Measurements from ENCODE around the gene TIMMDC1. TPM values are rescaled to one million over a fixed set of nuclear protein-coding genes. Genes with fewer than 3 reads are reported as not detected.

Gene TIMMDC1
- total RNA-seq, 4 donors from 2014 or later: 41.2 to 137 (median 101) TPM

DNA sequence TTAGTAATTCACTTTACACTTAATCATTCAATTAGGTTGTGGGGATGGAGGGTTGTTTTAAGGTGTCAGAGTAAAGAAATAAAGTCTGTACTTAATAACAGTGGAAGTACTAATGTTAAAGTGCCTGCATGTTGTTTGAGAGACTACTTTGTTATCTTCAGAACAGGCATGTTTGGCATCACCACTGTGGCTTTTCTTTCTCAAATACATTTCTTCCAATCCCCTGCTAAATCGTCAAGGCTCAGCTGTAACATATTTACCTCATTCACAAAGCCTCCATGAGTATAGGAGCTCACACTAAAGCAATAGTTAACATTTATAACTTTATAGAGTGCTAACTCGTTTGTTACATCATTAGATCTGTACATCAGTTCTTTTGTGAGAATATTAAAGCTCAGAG lies 2.6 kb downstream of the TIMMDC1 start:
- H3K4me3 ChIP-seq: peak overlapping the region in 2 of 4 donors; percentile 18 to 71

GRCh38 chr3:119506631-119507030 lies 8.3 kb downstream of the TIMMDC1 start:
- no peak overlapping the region for H3K4me3 ChIP-seq
- in situ Hi-C loops (cut with MboI; ENCODE audit: low sequenced_read_pairs in 4 of 4) (loop anchor here in 3 of 4 donors (25.0 kb wide), 1 partner anchor 181 kb away; the partner anchor contains the start of gene COX17 (in 3 of the 3)), intact Hi-C loops (cut with DNase I; ENCODE audit: low total_unique reads) (no loop called here)

More for the DNA sequence above, 2.6 kb downstream of the TIMMDC1 start:
- H3K36me3 ChIP-seq: peaks cover 5 to 42% of the 10 kb centered on the region in 2 donors
- no peak for TF ChIP-seq POLR2A (IDR thresholded peaks at IDR 0.05)
- TF ChIP-seq, protein P1, sequence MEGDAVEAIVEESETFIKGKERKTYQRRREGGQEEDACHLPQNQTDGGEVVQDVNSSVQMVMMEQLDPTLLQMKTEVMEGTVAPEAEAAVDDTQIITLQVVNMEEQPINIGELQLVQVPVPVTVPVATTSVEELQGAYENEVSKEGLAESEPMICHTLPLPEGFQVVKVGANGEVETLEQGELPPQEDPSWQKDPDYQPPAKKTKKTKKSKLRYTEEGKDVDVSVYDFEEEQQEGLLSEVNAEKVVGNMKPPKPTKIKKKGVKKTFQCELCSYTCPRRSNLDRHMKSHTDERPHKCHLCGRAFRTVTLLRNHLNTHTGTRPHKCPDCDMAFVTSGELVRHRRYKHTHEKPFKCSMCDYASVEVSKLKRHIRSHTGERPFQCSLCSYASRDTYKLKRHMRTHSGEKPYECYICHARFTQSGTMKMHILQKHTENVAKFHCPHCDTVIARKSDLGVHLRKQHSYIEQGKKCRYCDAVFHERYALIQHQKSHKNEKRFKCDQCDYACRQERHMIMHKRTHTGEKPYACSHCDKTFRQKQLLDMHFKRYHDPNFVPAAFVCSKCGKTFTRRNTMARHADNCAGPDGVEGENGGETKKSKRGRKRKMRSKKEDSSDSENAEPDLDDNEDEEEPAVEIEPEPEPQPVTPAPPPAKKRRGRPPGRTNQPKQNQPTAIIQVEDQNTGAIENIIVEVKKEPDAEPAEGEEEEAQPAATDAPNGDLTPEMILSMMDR (IDR thresholded peaks at IDR 0.05 in 4 of 5, conservative IDR thresholded peaks at IDR 0.05 in 1 of 5): no peak
- in situ Hi-C loops (cut with MboI; ENCODE audit: low sequenced_read_pairs in 4 of 4) (loop anchor here in 3 of 4 donors (25.0 kb wide), 1 partner anchor 186 kb away; the partner anchor contains the start of gene COX17 (in 3 of the 3)), intact Hi-C loops (cut with DNase I; ENCODE audit: low total_unique reads) (no loop called here)
- DNase-seq (no peak), ATAC-seq (no peak)
- H3K27ac ChIP-seq: peak overlapping the region in 3 of 4 donors; percentile 91 to 98 (median 94)
- H3K4me1 ChIP-seq: peaks cover 29 to 33% of the 10 kb centered on the region in 2 donors
- no peaks in the 10 kb centered on the region for H3K27me3 ChIP-seq
- no peaks in the 10 kb centered on the region for H3K9me3 ChIP-seq

GRCh38 chr3:119507404-119507803 lies 9.1 kb downstream of the TIMMDC1 start:
- DNase-seq: no peak
- Histone ChIP-seq H3K27ac (no peak overlapping the region), H3K27me3 (no peaks in the 10 kb centered on the region), H3K4me3 (no peak overlapping the region), H3K4me1 (no peaks in the 10 kb centered on the region), H3K36me3 (peaks cover 5 to 69% of the 10 kb centered on the region in 2 donors), H3K9me3 (no peaks in the 10 kb centered on the region)
- no peak for TF ChIP-seq POLR2A (IDR thresholded peaks at IDR 0.05)
- TF ChIP-seq, protein P1 (IDR thresholded peaks at IDR 0.05 in 4 of 5, conservative IDR thresholded peaks at IDR 0.05 in 1 of 5): no peak
- no peak for ATAC-seq
- intact Hi-C loops (cut with DNase I; ENCODE audit: low total_unique reads) (no loop called here), in situ Hi-C loops (cut with MboI; ENCODE audit: low sequenced_read_pairs in 4 of 4) (loop anchor here in 3 of 4 donors (25.0 kb wide), 1 partner anchor 180 kb away; the partner anchor contains the start of gene COX17 (in 3 of the 3))

More at GRCh38 chr3:119506631-119507030, 8.3 kb downstream of the TIMMDC1 start:
- H3K9me3 ChIP-seq: no peaks in the 10 kb centered on the region
- peaks cover 0 to 2% of the 10 kb centered on the region in 2 donors for H3K4me1 ChIP-seq
- H3K36me3 ChIP-seq: peaks cover 5 to 69% of the 10 kb centered on the region in 2 donors
- no peak for DNase-seq
- H3K27ac ChIP-seq: peak overlapping the region in 1 of 4 donors; percentile 24
- H3K27me3 ChIP-seq: no peaks in the 10 kb centered on the region
- TF ChIP-seq POLR2A (IDR thresholded peaks at IDR 0.05): no peak
- TF ChIP-seq, protein P1 (IDR thresholded peaks at IDR 0.05 in 4 of 5, conservative IDR thresholded peaks at IDR 0.05 in 1 of 5): no peak
- ATAC-seq: no peak

GRCh38 chr3:119508172-119508845 lies 10.0 kb downstream of the TIMMDC1 start:
- Histone ChIP-seq H3K36me3 (peaks cover 5 to 70% of the 10 kb centered on the region in 2 donors), H3K27ac (no peak overlapping the region), H3K4me3 (no peak overlapping the region), H3K27me3 (no peaks in the 10 kb centered on the region), H3K4me1 (no peaks in the 10 kb centered on the region), H3K9me3 (no peaks in the 10 kb centered on the region)
- ATAC-seq (no peak), DNase-seq (no peak)
- intact Hi-C loops (cut with DNase I; ENCODE audit: low total_unique reads): no loop called here
- in situ Hi-C loops (cut with MboI; ENCODE audit: low sequenced_read_pairs in 4 of 4): loop anchor here in 3 of 4 donors (25.0 kb wide), 1 partner anchor 179 kb away; the partner anchor contains the start of gene COX17 (in 3 of the 3)
- TF ChIP-seq, protein P1 (IDR thresholded peaks at IDR 0.05 in 4 of 5, conservative IDR thresholded peaks at IDR 0.05 in 1 of 5): no peak
- TF ChIP-seq POLR2A (IDR thresholded peaks at IDR 0.05): no peak

All from gastrocnemius medialis (tissue), 4 donors.